GM18951 (cell line): ENCODE results near the gene ANXA2R.
A peak's percentile ranks its signal among the peaks of the same experiment; 100 is the strongest.
"Not testable (repeated sequence)": the region's sequence is repeated elsewhere in the genome, so short reads cannot be mapped to it uniquely, and the experiment has no call there.

Experiments used
- POLR2A ChIP-seq: IDR thresholded peaks from 4 replicates; pipeline ENCODE4 v1.6.1; 2011; ENCODE audit warnings: mild to moderate bottlenecking; ENCODE audit not compliant: insufficient read length, insufficient read depth; ENCODE audit errors: extremely low read depth
- in situ Hi-C: fragments of 300-500 bp; cut with MboI; formaldehyde crosslinking; loops from one replicate; pipeline ENCODE4 v1.12.0; 2022; ENCODE audit warnings: low sequenced_read_pairs, mixed read lengths, inconsistent platforms; ENCODE audit not compliant: unreplicated experiment

ANXA2R gene, protein sequence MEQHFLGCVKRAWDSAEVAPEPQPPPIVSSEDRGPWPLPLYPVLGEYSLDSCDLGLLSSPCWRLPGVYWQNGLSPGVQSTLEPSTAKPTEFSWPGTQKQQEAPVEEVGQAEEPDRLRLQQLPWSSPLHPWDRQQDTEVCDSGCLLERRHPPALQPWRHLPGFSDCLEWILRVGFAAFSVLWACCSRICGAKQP

GRCh38 chr5:43040287-43041098 is at the start of gene ANXA2R:
TSS of gene ANXA2R (minus strand) at chr5:43040319. CDS start at chr5:43040046, 273 bp downstream.
- TF ChIP-seq POLR2A: peak; percentile 44
- in situ Hi-C loops: no loop called here

DNA sequence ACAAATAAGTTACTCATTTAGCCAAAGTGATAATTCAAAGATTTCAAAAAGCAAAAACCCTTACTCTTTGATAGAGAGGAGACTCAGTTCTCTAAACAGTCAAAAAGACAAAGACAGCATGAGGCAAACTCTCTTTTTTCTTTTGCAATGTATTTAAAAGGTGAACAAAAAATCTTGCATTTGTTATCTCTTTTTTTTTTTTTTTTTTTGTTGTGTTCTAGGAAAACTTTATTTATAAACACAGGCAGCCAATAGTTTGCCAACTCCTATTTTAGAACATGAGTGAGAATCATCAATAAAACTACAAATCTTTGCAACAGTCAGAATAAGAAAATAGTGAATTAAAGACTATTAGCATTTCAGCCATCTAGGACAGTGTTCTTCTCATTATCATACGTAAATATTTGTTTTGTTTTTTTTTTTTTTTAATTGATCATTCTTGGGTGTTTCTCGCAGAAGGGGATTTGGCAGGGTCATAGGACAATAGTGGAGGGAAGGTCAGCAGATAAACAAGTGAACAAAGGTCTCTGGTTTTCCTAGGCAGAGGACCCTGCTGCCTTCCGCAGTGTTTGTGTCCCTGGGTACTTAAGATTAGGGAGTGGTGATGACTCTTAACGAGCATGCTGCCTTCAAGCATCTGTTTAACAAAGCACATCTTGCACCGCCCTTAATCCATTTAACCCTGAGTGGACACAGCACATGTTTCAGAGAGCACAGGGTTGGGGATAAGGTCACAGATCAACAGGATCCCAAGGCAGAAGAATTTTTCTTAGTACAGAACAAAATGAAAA is 46.2 kb upstream of the ANXA2R start:
- in situ Hi-C loops: not testable (repeated sequence)

DNA sequence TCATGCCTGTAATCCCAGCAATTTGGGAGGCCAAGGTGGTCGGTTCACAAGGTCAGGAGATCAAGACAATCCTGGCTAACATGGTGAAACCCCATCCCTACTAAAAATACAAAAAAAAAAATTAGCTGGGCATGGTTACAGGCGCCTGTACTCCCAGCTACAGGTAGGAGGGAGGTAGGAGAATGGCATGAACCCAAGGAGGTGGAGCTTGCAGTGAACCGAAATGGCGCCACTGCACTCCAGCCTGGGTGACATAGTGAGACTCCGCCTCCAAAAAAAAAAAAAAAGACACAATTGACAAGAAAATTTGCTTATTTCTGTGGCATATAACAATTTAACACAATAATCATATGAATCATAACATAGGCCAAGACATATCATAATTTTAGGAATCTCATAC is 45.3 kb upstream of the ANXA2R start:
- in situ Hi-C loops: no loop called here
- no peak for TF ChIP-seq POLR2A

DNA sequence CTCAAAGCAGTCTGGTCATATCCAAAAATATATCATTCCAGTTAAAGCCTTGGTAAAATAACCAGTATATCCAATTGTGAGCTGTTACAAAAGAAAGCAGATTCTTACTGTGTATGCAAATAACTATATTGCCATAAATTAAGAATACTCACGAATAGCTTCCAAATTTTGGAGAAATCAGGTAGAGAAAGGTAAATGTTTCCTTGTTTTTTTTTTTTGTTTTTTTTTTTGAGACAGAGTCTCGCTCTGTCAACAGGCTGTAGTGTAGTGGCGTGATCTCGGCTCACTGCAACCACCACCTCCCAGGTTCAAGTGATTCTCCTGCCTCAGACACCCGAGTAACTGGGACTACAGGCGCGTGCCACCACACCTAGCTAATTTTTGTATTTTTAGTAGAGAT is 44.3 kb upstream of the ANXA2R start:
- in situ Hi-C loops: not testable (repeated sequence)

DNA sequence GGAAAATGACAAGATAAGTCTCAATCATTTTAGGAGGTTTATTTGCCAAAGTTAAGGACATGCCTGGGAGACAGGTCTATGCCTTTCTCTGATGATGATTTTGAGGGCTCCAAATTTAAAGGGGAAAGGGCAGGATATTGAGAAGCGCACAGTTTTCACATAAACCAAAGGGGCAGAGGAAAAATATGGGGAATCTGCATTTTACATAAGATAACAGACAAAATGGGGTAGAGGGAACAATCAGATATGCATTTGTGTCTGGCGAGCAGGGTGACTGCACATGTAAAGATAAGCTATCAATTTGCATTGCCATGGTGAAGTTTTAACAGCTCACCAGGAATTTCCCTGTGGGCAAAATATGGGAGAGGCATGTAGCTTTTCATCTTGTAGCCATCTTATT is 41.2 kb upstream of the ANXA2R start:
- in situ Hi-C loops: not testable (repeated sequence)

DNA sequence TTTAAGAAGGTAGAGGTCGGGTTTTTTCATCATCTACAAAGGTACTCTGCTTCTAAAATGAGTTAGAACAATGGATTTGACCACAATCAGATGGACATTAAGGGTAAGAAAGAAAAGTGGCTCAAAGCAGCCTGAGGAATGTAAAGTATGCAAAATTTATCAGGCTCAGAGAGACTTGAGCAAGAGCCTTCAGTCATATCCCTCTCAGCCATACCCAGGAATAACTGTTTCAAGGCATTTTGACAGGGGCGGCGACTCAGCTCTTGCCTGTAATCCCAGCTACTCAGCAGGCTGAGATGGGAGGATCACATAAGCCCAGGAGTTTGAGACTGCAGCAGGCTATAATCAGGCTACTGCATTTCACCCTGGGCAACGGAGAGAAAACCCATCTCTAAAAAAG is 38.8 kb upstream of the ANXA2R start:
- in situ Hi-C loops: no loop called here
- TF ChIP-seq POLR2A: no peak

- in situ Hi-C loops: not testable (repeated sequence)
Measured at GRCh38 chr5:43077446-43078191, 37.5 kb upstream of the ANXA2R start.

DNA sequence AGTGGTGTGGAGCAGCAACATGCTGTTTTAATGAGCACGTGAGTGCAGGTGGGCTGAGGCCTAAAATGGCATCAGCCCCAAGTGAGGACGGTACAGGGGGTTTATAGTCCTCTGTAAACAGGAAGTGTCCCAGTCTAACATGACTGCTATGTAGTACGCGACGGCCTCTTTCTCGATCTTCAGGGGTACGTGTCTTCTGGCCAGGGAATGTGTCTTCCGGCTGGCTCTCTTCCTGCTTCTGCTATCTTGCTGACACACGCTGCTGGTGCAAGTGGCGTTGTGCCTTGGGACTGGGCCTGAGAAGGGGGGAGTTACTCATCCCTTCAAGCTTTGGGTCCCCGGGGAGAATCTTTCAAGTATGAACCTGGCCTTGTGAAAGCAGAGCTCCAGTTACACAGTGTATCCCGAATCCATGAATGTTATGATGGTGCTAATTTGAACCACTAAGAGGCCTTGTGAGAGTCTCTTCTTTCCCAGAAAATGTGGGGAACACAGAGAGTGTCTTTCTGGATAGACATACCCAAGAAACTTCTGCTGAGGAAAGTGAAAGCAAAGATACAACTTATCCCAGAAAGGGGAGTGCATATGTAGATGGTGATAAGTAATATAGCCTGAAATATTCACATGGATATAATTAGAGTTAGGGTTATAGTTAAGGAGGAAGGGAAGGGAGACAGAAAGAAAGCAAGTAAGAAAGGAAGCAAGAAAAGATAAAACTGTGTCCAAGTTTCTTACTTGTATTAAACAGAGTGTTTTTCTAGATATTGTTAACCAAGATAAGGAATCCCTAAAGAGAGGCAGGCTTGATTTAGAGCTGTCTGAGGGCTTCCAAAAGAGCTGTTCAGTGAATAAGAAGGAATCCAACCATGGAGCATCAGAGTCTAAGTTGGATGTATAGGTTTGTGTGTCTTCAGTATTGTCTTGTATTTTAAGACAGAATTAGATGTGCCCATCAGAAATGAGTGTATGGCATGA is 35.5 kb upstream of the ANXA2R start:
- no peak for TF ChIP-seq POLR2A
- in situ Hi-C loops: no loop called here

GRCh38 chr5:43074987-43075318 is 34.8 kb upstream of the ANXA2R start:
- TF ChIP-seq POLR2A: no peak

DNA sequence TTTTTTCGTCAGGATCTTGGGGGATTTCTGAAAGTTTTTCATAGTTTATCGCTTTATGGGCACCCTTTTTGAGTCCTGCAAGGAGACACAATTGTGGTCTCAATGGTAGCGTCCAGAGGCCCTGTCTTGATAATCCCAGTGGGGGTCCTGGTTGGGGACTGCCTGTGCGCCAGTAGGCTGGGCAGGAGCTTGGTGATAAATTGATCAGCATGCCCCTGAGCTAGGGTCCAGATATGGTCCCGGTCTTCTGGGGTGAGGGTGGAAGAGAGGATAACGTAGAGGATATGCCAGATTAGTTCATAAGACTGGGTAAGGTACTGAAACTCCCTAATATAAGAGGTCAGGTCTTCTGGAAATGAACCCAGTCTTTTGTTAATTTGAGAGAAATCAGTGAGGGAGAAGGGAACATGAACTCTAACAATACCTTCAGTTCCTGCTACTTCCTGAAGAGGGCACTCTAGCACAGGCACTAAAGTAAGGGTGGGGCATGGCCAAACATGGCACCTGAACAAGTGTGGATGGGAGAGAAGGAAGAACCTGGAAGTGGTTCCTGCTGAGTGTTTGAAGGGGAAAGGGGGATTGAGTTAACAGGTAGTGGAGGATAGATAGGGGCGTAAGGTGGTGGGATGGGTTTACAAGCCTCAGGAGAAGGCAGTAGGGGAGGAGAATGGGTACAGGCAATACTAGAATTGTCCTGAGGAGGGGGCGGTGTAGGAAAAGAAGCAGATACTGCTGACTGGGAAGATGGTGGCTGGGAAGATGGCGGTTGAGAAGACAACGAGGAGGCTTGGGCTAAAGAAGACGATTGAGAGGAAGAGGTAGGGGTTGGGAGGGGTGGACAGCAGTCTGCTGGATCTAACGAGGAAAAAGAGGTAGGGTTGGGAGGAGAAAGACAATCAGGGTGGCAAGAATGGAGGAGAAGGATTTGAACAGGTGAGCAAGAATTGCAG is 33.8 kb upstream of the ANXA2R start:
- no peak for TF ChIP-seq POLR2A
- in situ Hi-C loops: no loop called here

More at GRCh38 chr5:43074987-43075318, 34.8 kb upstream of the ANXA2R start:
- in situ Hi-C loops: no loop called here

DNA sequence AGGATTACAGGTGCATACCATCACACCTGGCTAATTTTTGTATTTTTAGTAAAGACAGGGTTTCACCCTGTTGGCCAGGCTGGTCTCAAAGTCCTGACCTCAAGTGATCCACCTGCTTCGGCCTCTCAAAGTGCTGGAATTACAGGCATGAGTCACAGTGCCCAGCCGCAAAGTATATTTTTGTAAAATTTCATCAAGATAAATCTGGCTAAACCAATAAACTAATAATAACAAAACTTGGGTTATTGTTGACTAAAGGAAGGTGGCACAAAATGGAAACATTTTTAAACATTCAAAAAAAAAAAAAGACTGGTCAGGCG is 29.2 kb upstream of the ANXA2R start:
- in situ Hi-C loops: not testable (repeated sequence)

DNA sequence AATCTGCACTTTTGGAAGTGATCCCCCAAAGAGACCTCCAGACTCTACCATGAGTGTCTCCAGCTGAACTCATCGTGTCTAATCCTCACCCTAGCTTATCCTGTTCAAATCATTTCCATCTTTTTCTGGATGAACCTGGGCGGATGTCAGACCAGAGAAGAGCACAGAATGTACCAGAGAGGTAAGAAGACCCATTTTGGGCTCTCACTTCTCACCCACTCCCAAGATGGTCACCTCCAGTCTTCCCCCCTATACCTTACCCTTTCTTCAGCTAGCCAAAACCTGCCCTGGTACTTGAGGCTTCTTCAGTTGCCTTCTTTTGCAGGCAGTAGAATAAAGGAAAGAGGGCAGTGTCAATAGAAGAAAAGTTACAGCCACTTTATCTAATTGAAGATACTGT is 27.9 kb upstream of the ANXA2R start:
- in situ Hi-C loops: no loop called here
- TF ChIP-seq POLR2A: no peak
